GM19351 (cell line): ENCODE results near the gene NHERF2.

Source experiments
- ATAC-seq: cut with Tn5 transposase; IDR thresholded peaks from one replicate; pipeline ENCODE4 v1.9.1; 2021; ENCODE audit warnings: mild to moderate bottlenecking, moderate library complexity; ENCODE audit not compliant: unreplicated experiment

Gene NHERF2

DNA sequence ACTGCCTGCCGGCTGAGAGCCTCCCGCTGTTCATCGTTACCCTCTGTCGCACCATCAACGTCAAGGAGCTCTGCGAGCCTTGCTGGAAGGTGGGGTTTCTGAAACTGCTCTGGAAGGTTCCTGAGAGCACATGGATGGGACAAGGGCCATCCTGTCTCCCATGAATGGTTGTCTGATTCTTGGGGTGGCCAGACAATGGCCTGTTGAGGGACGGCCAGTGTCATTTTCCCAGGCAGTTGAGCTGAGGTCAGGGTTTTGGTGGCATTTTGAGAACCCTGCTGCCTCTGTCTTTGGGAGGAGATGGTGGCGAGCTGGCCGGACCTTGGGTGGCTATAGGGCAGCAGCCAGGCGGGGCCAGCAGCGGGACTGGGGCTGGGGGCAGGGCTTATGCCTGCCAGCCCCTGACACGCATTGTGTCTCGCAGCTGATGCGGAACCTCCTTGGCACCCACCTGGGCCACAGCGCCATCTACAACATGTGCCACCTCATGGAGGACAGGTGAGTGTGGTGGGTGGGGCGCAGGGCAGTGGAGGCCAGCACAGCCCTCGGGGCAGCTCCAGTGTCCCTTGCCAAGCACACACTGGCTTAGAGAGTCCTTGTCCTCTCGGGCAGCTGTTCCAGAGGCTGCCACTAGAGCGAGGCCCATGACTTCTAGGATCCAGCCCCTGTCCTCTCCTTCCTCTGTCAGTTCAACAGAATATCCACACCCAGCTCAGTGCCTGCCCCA, 30.1 kb downstream of the NHERF2 start:
- ATAC-seq, result no peak

DNA sequence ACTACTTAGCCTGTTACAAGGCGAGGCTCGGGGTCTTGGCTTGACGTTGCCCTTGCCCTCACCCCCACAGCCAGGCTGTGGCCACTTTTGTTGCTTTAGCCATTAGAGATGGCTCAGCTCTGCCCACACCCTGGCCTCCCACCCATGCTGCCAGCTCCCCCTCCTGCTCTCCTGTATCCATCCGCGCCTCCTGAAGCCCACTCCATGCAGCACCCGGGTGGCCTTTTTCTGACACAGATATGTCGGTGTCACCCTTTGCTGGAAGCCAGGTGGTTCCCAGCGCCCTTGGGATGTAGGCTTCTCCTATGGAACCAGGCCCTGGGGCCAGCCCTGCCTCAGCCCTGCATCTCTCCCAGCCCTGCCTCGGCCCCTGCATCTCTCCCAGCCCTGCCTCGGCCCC, 30.7 kb downstream of the NHERF2 start:
- no peak for ATAC-seq

DNA sequence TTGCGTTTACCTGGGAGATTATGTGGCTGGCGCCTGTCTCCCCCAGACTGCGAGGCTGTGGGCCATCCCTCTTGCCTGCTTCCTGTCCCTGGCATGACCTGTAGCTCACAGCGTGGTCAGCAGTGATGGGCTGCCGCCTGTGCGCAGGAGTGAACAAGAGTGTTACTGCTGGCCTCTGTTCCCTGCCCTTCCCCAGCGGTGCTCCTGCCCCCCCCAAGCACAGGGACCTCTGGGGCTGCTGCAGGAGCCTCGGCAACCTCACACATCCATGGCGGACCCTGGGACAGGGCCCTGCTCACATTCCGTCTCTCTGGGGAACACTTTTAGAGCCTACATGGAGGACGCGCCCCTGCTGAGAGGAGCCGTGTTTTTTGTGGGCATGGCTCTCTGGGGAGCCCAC, 31.7 kb downstream of the NHERF2 start:
- no peak for ATAC-seq

DNA sequence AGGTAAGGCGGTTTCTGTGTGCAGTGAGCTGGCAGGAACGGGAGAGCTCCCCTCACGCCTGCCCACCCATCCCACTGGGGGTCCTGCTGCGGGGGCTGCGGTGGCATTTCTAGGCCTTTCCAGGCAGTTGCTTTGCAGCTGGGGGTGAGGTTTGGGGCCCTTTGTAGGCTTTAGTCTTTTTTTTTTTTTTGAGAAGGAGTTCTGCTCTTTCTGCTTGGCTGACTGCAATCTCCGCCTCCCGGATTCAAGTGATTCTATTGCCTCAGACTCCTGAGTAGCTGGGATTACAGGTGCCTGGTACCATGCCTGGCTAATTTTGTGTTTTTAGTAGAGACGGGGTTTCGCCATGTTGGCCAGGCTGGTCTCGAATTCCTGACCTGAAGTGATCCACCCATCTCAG, 32.2 kb downstream of the NHERF2 start:
- no peak for ATAC-seq

DNA sequence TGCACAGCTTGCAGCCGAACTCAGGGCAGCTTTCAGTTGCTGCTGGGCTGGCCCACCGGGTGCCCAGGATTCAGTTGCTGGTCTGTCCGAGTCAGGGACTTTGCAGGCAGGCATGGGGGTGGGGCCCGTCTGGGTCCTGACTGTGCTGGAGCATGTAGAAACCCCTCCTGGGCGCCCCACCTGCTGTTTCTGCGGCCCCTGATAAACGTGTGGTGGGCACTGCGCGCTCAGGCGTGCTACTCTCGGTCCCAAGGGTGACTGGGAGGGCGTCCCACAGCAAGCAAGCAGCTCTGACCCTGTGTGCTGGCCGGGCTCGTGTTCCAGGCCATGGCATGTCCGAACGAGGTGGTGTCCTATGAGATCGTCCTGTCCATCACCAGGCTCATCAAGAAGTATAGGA, 33.6 kb downstream of the NHERF2 start:
- ATAC-seq, result no peak

DNA sequence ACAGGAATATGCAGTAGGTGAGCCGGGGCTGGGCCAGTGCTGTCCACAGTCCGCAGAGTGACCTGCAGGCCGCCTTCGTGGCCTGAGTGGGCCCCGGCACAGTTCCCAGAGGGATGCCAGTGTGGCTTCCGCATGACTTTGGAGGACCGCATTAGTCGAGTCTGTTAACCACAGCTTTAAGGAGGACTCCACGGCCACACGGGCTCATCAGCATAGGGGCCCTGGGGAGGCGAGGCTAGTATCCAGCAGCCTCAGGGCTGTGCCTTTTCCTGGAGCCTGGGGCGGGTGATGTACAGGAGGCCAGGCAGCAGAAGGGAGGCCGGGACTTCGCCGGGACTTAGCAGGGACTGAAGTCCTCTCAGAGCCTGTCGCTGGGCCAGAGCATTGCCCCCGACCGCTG, 34.3 kb downstream of the NHERF2 start:
- no peak for ATAC-seq

DNA sequence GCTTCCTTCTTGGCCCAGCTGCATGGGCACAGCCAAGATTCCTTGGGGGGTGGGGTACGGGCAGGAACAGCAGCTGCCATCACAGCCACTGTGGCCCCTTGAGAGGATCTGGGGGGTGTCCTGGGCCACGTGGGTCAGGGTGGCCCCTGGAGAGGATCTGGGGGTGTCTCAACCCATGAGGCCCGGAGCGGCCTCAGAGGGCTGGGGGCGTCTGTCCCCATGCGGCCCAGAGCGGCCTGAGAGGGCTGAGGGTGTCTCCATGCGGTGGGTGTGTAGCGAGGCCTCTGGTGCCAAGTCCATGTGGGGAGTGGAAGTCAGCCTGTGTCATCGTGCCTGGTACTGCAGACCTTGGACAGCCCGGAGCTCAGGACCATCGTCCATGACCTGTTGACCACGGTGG, 34.8 kb downstream of the NHERF2 start:
- ATAC-seq, result no peak

DNA sequence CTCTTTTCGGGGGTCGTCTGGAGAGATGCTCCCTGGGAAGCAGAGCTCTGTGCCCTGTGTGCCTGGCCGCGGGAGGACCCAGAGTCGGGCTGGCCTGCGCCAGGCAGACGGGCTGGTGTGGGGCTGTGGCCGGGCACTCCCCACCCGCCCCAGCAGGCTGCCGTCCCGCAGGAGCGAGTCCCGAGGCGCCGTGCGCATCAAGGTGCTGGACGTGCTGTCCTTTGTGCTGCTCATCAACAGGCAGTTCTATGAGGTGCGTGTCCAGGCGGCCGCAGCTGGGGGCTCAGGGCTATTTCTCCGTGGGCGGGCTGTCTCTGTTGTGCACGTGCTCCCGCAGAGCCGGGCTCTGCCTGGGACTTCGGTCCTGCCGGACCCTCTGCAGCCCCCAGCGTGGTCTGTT, 36.1 kb downstream of the NHERF2 start:
- no peak for ATAC-seq

DNA sequence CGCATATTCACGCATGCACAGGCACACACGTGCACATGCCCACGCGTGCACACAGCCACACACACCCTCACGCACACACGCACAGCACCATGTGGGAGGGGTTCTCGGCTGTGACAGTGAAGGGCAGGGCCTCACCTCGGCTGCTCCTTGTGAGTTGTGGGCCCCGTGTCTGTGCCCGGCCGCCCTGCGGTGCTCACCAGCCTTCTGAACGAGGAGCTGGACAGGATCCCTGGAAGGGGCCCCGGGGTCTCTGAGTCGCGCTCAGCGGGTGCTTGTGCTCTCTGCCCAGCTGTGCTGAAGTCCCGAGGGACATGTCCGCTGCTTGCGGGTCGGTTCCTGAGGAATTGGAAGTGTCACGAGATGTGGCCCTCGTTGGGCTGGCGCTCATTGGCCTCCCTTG, 37.2 kb downstream of the NHERF2 start:
- no peak for ATAC-seq

DNA sequence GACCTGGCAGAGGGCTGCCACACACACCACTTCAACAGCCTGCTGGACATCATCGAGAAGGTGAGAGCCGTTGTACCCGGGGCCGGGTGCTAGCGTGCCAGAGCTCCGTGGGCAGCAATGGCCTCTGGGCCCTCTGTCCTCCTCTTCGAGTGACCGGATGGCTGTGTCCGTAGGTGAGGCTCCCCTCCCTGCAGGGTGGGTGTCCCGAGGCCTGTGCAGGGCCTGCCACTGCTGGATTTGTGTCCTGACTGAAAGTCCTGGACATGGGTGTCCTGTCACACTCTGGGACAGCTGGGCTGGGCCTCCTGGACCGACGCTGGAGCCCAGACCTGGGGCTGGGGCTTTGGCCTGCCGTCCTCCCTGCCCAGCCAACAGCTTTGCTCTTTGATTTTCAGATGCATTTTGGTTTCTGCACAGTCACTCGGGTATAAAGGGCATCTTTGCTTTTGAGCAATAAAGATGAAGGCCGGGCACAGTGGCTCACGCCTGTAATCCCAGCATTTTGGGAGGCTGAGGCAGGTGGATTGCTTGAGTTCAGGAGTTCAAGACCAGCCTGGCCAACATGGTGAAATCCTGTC, 37.8 kb downstream of the NHERF2 start:
- ATAC-seq, result no peak

DNA sequence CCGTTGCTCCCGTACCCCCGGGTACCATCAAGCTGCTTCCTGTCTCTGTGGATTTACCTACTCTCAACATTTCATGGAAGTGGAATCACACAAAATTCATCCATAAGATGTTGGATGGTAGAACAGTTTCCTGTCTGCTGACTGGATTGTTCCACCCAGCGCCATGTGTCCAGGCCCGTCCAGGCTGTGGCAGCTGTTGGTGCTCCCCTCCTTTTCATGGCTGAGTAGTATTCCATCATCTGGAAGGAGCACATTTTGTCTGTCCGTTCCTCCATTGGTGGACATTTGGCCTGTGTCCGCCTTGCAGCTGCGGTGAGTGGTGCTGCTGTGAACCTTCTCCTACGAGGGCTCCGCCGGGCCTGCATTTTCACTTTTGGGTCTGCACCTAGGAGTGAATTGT, 39.4 kb downstream of the NHERF2 start:
- ATAC-seq, result no peak

DNA sequence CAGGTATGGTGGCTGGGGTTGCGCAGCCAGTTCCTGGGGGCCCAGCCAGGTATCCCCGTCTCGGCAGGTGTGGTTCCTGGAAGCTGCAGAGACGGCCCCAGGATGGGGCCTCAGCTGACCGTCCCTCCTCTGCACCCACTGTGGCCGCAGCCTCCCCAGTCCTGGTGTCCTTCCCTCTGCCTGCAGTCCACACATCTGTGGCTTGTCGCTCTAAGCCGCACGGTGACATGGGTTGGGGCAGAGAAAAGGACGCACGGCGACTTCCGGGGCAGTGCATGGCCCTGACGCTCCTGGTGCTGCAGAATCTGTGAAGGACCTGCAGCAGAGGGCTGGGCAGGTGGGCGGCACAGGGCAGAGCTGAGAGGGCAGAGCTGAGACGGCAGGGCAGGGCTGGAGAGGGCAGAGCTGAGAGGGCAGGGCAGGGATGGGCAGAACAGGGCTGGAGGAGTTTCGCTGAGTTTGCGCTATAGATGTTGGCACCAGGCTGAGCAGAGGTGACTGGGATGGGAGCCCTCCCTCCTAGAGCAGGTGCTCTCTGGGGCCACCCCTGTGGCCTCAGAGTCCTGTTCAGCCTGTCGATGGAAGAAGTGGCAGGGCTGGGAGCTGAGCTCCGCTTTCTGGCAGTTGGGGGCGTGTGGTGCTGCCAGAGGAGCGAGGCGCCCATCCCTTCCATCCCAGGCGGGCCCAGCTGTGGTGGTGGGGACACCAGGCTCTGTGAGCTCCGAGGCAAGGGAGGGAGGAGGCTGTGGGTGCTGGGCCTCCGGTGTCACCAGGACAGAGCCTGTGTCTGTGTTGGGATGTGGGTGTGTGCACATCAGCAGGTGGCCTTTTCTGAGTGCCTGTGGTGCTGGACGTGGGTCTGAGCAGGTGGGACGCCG, 44.1 kb downstream of the NHERF2 start:
- ATAC-seq, result no peak

DNA sequence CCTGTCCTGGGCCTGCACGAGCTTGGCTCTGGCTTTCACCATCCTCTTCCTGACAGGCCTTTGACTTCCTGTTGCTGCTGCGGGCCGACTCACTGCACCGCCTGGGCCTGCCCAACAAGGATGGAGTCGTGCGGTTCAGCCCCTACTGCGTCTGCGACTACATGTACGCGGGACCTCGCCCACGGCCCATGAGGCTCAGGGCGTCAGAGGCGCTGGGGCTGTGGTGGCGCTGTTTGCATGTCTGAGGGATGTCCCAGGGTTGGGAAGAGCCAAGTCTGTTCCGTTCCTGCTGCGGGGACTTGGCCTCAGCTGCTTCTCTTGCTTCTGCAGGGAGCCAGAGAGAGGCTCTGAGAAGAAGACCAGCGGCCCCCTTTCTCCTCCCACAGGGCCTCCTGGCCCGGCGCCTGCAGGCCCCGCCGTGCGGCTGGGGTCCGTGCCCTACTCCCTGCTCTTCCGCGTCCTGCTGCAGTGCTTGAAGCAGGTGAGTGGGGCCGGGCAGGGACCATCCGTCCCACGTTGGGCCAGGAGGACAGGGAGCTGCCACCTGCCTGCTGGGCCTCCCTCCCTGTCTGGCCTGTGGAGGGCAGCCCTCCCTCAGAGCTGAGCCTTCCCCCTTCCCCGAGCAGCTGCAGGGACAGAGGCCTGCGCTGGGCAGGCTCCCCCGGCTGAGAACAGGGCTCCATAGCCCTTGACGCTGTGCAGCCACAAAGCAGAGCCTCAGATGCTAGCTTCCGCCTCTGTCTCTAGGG, 44.9 kb downstream of the NHERF2 start:
- ATAC-seq, result no peak

DNA sequence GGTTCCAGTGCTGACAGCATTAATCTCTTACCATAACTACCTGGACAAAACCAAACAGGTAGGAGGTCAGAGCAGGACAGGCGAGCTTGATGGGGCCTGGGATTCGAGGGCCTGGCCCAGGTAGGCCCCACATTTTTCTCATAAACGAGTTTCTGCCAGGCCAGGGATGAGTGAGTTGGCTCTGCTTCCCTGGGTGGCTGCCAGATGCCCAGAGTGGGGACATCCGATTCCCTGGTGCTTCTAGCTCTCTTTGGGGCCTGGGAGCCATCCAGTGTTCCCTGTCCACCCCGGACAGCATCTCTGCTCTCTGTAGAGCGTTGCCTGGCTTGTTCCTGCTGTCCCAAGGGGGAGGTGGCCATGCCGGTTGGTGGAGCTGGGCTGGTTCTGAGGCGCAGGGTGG, 46.2 kb downstream of the NHERF2 start:
- ATAC-seq, result no peak

DNA sequence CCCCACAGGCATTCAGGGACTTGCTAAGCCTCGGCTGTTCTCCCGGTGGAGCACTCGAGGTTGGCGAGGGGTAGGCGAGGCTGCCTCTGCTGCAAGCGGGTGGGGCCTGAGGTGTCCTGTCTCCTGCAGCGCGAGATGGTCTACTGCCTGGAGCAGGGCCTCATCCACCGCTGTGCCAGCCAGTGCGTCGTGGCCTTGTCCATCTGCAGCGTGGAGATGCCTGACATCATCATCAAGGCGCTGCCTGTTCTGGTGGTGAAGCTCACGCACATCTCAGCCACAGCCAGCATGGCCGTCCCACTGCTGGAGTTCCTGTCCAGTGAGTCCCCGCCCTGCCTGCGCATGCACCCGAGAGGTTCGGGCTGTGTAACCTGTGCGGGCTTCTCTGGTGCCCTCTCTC, 47.4 kb downstream of the NHERF2 start:
- ATAC-seq, result no peak

DNA sequence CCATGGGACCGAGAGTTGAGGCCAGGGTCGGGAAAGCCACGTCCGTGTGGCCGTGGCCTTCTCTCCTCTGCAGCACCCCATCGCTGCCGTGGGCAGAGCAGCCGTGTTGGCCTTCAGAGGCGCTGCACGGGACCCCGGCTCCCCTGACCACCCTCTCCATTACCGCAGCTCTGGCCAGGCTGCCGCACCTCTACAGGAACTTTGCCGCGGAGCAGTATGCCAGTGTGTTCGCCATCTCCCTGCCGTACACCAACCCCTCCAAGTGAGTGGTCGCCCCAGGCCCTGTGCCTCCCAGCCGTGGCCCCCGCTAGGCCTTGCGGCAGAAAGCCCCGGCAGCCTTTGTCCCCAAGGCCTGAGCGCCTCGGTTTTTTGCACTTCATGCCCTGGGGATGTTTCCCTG, 48.9 kb downstream of the NHERF2 start:
- ATAC-seq, result no peak

DNA sequence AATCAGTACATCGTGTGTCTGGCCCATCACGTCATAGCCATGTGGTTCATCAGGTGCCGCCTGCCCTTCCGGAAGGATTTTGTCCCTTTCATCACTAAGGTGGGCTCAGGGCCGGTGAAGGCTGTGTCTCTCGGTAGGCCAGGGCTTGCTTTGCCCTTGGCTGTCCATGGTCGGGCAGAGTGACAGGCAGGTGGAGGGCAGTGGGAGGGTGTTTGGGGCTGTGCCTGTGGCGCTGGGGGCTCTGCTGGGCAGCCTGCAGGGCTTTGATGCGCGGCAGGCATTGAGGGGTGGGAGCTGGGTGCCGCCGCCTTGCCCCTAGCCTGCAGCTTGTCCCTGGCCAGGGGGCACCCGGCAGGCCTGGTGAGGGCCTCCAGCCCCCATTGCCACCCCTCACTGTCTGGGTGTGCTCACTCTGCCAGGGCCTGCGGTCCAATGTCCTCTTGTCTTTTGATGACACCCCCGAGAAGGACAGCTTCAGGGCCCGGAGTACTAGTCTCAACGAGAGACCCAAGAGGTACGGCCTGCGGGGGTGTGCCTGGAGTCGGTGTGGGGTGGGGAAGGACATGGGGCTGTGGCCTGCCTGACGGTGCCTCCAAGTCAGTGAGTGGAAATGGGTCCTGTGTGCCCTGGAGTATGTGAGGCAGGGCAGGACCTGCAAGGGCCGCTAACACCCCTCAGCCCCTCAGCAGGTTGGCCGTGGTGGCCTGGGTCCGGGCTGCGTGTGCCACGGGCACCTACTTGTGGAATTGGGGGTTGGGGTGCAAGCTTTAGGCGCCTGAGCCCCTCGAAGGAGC, 49.6 kb downstream of the NHERF2 start:
- ATAC-seq, result no peak

DNA sequence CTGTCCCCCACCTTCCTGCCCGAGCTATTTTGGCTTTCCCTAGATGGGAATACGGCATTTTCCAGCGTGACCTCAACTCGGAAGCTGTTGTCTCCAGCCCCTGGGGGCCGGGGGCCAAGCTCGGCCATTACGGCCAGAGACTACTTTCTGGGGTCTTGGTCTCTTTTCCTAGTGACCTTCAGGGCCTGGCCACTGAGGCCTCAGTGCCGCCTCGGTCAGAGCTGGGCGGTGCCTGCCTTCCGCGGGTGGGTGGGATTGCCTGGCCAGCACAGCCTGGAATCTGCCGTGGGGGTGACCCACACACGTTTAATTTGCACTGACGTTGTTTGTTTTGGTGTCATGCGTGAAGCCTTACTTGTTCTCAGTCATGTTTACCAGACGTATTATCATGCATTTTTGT, 50.3 kb downstream of the NHERF2 start:
- ATAC-seq, result no peak

DNA sequence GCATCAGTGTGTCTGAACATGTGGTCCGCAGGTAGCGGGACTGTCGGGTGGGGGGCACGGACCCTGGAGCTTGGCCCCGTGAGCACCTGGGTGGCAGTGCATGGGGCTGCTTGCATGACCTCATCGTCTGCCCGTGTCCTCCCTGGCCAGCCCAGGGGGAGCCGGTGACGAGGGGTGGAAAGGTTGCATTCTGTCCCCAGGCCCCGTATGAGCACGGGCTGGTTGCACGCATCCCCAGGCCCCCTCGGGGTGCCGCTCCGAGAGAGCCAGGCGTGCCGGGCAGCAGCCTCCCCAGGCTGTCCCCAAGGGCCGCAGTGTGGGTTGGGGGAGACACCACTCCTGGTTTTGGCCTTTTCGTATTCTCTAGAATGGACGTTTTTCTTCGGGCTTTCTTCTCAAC, 51.0 kb downstream of the NHERF2 start:
- no peak for ATAC-seq

DNA sequence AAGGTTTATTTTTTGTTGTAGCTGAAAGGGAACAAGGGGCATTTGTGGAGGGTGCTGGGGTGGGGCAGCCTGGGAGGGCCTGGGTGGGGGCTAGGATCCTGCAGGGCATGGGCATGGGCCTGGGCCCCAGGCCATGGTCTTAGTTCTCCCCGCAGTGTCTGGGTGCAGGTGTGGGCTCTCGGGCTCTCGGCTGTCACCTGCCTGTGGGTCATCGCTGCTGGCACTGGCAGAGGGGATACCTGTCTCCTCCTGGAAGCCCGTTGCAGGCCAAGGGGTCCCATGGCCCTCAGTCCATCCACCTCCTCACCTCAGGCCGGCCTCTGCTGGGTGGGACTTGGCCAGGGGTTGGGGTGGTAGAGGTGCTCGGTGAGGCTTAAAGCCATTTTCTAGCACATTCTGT, 51.4 kb downstream of the NHERF2 start:
- no peak for ATAC-seq

DNA sequence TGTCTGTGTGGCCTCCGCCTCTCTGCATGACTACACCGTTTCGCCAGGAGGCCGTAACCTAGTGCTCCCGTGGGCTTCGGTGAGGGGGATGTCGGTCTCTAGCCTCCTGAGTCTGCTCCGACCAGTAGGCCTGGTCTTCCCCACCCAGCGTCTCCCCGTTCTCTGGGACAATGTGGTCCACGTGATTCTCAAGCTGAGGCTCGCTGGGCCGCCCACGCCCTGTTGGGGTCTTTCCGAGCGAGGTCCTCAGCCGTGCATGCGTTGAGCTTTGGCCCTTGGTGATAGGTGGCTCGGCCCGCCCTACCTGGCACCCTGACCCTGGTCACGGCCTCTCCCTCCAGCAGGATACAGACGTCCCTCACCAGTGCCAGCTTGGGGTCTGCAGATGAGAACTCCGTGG, 52.0 kb downstream of the NHERF2 start:
- no peak for ATAC-seq
